Trophoblast cell (in vitro differentiated cells and primary cell): ENCODE data around the gene PRPF18.

Source experiments
- DNase-seq, 2 donors: peaks; one replicate each; pipeline ENCODE4 v3.0.0-alpha.2; 2016
- H2AFZ ChIP-seq: 2 replicates; pipeline ENCODE4 v1.6.1; 2013; ENCODE audit warnings: low read length, moderate library complexity, mild to moderate bottlenecking; ENCODE audit not compliant: insufficient read depth, poor library complexity
- H2AK5ac ChIP-seq: 2 replicates; pipeline ENCODE4 v1.6.1; 2013; ENCODE audit warnings: mild to moderate bottlenecking, low read length
- H2BK120ac ChIP-seq: 2 replicates; pipeline ENCODE4 v1.6.1; 2013; ENCODE audit warnings: low read length, mild to moderate bottlenecking, moderate library complexity; ENCODE audit not compliant: insufficient read depth, poor library complexity
- H2BK12ac ChIP-seq: 2 replicates; pipeline ENCODE4 v1.6.1; 2013; ENCODE audit warnings: mild to moderate bottlenecking, low read length, moderate library complexity
- H2BK5ac ChIP-seq: 2 replicates; pipeline ENCODE4 v1.6.1; 2013; ENCODE audit warnings: low read length, low read depth, moderate library complexity, mild to moderate bottlenecking; ENCODE audit not compliant: poor library complexity
- H3K14ac ChIP-seq: 2 replicates; pipeline ENCODE4 v1.6.1; 2013; ENCODE audit warnings: mild to moderate bottlenecking, low read length
- H3K18ac ChIP-seq: 2 replicates; pipeline ENCODE4 v1.6.1; 2013; ENCODE audit warnings: mild to moderate bottlenecking, low read length
- H3K23ac ChIP-seq: 2 replicates; pipeline ENCODE4 v1.6.1; 2013; ENCODE audit warnings: low read length
- H3K27ac ChIP-seq: 2 replicates; pipeline ENCODE4 v1.5.1; 2013; ENCODE audit warnings: low read depth, mild to moderate bottlenecking, inconsistent platforms, low read length, moderate library complexity
- H3K27me3 ChIP-seq: 2 replicates; pipeline ENCODE4 v1.6.1; 2013; ENCODE audit warnings: inconsistent platforms, mild to moderate bottlenecking, low read length, moderate library complexity; ENCODE audit not compliant: insufficient read depth
- H3K36me3 ChIP-seq, 2 experiments: 1 replicate in 1 of 2; 2 replicates in 1 of 2; pipeline ENCODE4 v1.6.1; 2013; ENCODE audit warnings: low read length in 2 of 2, mild to moderate bottlenecking in 2 of 2, moderate library complexity in 1 of 2; ENCODE audit not compliant: insufficient read depth in 2 of 2, control insufficient read depth in 1 of 2
- H3K4ac ChIP-seq: 2 replicates; pipeline ENCODE4 v1.6.1; 2013; ENCODE audit warnings: low read depth, mild to moderate bottlenecking, low read length, moderate library complexity
- H3K4me1 ChIP-seq, 2 experiments: 1 replicate in 1 of 2; 2 replicates in 1 of 2; pipeline ENCODE4 v1.6.1; 2013; ENCODE audit warnings: low read length in 2 of 2, mild to moderate bottlenecking in 2 of 2, moderate library complexity in 1 of 2; ENCODE audit not compliant: insufficient read depth in 2 of 2, control insufficient read depth in 1 of 2
- H3K4me2 ChIP-seq: 2 replicates; pipeline ENCODE4 v1.6.1; 2013; ENCODE audit warnings: inconsistent platforms, mild to moderate bottlenecking, low read length, moderate library complexity
- H3K4me3 ChIP-seq: 2 replicates; pipeline ENCODE4 v1.5.1; 2013; ENCODE audit warnings: mild to moderate bottlenecking, low read depth, low read length, inconsistent platforms
- H3K79me1 ChIP-seq: one replicate; pipeline ENCODE4 v1.6.1; 2013; ENCODE audit warnings: low read length
- H3K79me2 ChIP-seq: 2 replicates; pipeline ENCODE4 v1.6.1; 2013; ENCODE audit warnings: low read length, mild to moderate bottlenecking; ENCODE audit not compliant: control insufficient read depth, insufficient read depth, poor library complexity
- H3K9ac ChIP-seq: 2 replicates; pipeline ENCODE4 v1.6.1; 2013; ENCODE audit warnings: mild to moderate bottlenecking, low read length
- H3K9me3 ChIP-seq: 2 replicates; pipeline ENCODE4 v1.6.1; 2013; ENCODE audit warnings: low read depth, mild to moderate bottlenecking, control low read depth, inconsistent platforms, low read length; ENCODE audit not compliant: insufficient read depth
- H4K12ac ChIP-seq: 2 replicates; pipeline ENCODE4 v1.6.1; 2013; ENCODE audit warnings: low read depth, mild to moderate bottlenecking, low read length, moderate library complexity
- H4K8ac ChIP-seq: 2 replicates; pipeline ENCODE4 v1.6.1; 2013; ENCODE audit warnings: low read depth, mild to moderate bottlenecking, low read length, moderate library complexity
- H4K91ac ChIP-seq: one replicate; pipeline ENCODE4 v1.6.1; 2013; ENCODE audit warnings: low read depth, mild to moderate bottlenecking, low read length, moderate library complexity
- WGBS: extraction: QIAGEN DNeasy Blood & Tissue Kit; methylation state at CpG from one replicate; pipeline ENCODE4 v1.1.7; 2013; ENCODE audit warnings: missing lambda C conversion rate; ENCODE audit not compliant: insufficient read length, insufficient coverage; ENCODE audit errors: extremely low coverage; 5-methylcytosine and 5-hydroxymethylcytosine counted together

PRPF18 gene

DNA sequence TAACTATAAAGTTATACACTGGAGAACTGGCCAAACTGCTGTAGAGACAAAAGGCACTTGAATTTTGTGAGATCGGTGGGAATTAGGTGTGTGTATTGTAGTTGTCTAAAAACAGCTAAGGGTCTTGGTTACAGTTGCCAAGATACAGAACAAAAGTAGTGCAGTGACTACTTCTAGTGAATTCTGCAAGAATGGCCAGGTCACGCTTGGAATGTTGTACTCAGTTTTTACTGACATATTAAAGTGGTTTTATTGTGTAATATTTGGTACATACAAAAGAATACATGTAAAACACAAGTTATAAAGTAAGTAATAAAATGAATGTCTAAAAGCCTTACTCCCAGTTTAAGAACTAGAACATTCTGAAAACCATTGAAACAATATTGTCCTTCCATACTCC is 42.4 kb downstream of the PRPF18 start:
- no peak overlapping the region for H4K91ac ChIP-seq
- H3K4me3 ChIP-seq, result no peak overlapping the region
- H3K79me1 ChIP-seq, result no peaks in the 10 kb centered on the region
- H3K27ac ChIP-seq, result no peak overlapping the region
- no peak overlapping the region for H3K9ac ChIP-seq
- H3K27me3 ChIP-seq, result no peaks in the 10 kb centered on the region
- no peak overlapping the region for H3K4ac ChIP-seq
- no peak overlapping the region for H3K18ac ChIP-seq
- H2BK120ac ChIP-seq, result no peak overlapping the region
- H3K9me3 ChIP-seq, result no peaks in the 10 kb centered on the region
- H4K8ac ChIP-seq, result no peak overlapping the region
- H3K36me3 ChIP-seq, result peaks cover 5 to 7% of the 10 kb centered on the region in 2 experiments
- no peaks in the 10 kb centered on the region for H3K4me1 ChIP-seq
- WGBS, result no CpG with 5 or more reads among the region's 2 CpGs
- no peak overlapping the region for H3K23ac ChIP-seq
- no peak overlapping the region for H3K14ac ChIP-seq
- H3K79me2 ChIP-seq, result no peaks in the 10 kb centered on the region
- DNase-seq, result peak; percentile 66 to 92
- H3K4me2 ChIP-seq, result no peak overlapping the region
- no peak overlapping the region for H2BK12ac ChIP-seq
- no peak overlapping the region for H4K12ac ChIP-seq
- no peak overlapping the region for H2AFZ ChIP-seq
- H2AK5ac ChIP-seq, result no peak overlapping the region
- H2BK5ac ChIP-seq, result no peak overlapping the region

DNA sequence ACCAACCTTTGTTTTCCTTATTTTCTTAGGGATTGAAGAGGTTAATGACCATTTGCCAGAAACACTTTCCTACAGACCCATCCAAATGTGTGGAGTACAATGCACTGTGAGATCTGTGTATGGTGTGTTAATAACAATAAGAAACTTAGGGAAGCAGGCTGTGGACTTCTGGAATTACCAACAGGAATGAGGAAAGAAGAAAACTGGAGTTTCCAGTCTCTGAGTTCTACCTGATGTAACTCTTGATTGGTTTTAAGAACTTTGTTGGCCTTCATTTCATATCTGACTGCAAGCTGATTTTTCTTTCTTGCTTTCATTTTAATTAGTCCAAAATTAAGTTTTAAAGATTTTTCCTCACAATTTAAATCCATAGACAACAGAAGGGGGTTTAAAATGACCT is 43.5 kb downstream of the PRPF18 start:
- H2BK12ac ChIP-seq, result no peak overlapping the region
- no peak overlapping the region for H3K4me3 ChIP-seq
- H3K23ac ChIP-seq, result no peak overlapping the region
- H3K18ac ChIP-seq, result no peak overlapping the region
- no peak overlapping the region for H2BK120ac ChIP-seq
- peak; percentile 30 to 82 for DNase-seq
- no peak overlapping the region for H3K14ac ChIP-seq
- H3K9ac ChIP-seq, result no peak overlapping the region
- H3K79me2 ChIP-seq, result no peaks in the 10 kb centered on the region
- no peaks in the 10 kb centered on the region for H3K4me1 ChIP-seq
- H2BK5ac ChIP-seq, result no peak overlapping the region
- H2AK5ac ChIP-seq, result no peak overlapping the region
- H2AFZ ChIP-seq, result no peak overlapping the region
- no peak overlapping the region for H4K12ac ChIP-seq
- H3K79me1 ChIP-seq, result no peaks in the 10 kb centered on the region
- H3K27ac ChIP-seq, result no peak overlapping the region
- no peak overlapping the region for H3K4me2 ChIP-seq
- no peaks in the 10 kb centered on the region for H3K9me3 ChIP-seq
- H4K8ac ChIP-seq, result no peak overlapping the region
- no peaks in the 10 kb centered on the region for H3K27me3 ChIP-seq
- peaks cover 5 to 7% of the 10 kb centered on the region in 2 experiments for H3K36me3 ChIP-seq
- H4K91ac ChIP-seq, result no peak overlapping the region
- no peak overlapping the region for H3K4ac ChIP-seq

DNA sequence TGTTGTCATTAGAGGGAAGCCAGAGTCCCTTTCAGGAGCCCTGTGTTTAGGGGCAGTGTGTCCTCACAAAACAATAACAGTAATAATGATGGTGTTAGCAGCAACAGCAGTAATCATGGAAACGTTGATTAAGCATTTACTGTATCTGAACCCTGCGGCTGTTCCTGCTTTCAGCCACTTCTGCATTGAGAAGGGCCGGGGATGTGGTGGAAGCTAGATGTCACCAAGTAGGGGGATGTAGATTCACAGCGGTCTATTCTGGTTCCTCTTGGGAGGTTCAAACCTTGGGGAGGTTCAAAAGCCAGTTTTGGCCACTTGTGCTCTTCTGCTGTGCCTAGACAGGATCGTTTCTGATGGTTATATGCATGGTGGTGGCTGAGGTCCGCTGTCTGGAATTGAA is 44.8 kb downstream of the PRPF18 start:
- Histone ChIP-seq H2AFZ (no peak overlapping the region), H3K36me3 (peaks cover 5 to 7% of the 10 kb centered on the region in 2 experiments)

GRCh38 chr10:13632440-13632839 is 45.7 kb downstream of the PRPF18 start:
- H4K8ac ChIP-seq, result no peak overlapping the region
- WGBS, result no CpG with 5 or more reads among the region's 3 CpGs

More for the DNA sequence above, 44.8 kb downstream of the PRPF18 start:
- no peak overlapping the region for H3K27ac ChIP-seq
- H4K91ac ChIP-seq, result no peak overlapping the region
- H3K9me3 ChIP-seq, result no peaks in the 10 kb centered on the region
- H2AK5ac ChIP-seq, result no peak overlapping the region
- no peaks in the 10 kb centered on the region for H3K4me1 ChIP-seq
- no peaks in the 10 kb centered on the region for H3K27me3 ChIP-seq
- no peak overlapping the region for H4K12ac ChIP-seq
- no peak overlapping the region for H3K14ac ChIP-seq
- H3K18ac ChIP-seq, result no peak overlapping the region
- no peak overlapping the region for H3K4ac ChIP-seq
- no peak overlapping the region for H3K4me3 ChIP-seq
- H3K4me2 ChIP-seq, result no peak overlapping the region
- WGBS, result no CpG with 5 or more reads among the region's 6 CpGs
- H4K8ac ChIP-seq, result no peak overlapping the region
- H3K23ac ChIP-seq, result no peak overlapping the region
- no peak overlapping the region for H3K9ac ChIP-seq
- no peak for DNase-seq
- no peaks in the 10 kb centered on the region for H3K79me2 ChIP-seq
- no peaks in the 10 kb centered on the region for H3K79me1 ChIP-seq
- H2BK120ac ChIP-seq, result no peak overlapping the region
- no peak overlapping the region for H2BK5ac ChIP-seq
- no peak overlapping the region for H2BK12ac ChIP-seq

More at GRCh38 chr10:13632440-13632839, 45.7 kb downstream of the PRPF18 start:
- Histone ChIP-seq H3K23ac (no peak overlapping the region), H3K4ac (no peak overlapping the region), H3K27ac (no peak overlapping the region), H4K91ac (no peak overlapping the region), H3K4me2 (no peak overlapping the region), H2BK12ac (no peak overlapping the region), H3K4me1 (no peaks in the 10 kb centered on the region), H2AK5ac (no peak overlapping the region), H3K27me3 (no peaks in the 10 kb centered on the region), H4K12ac (no peak overlapping the region), H3K36me3 (peaks cover 5 to 7% of the 10 kb centered on the region in 2 experiments), H3K9me3 (no peaks in the 10 kb centered on the region), H3K14ac (no peak overlapping the region), H3K18ac (no peak overlapping the region), H3K4me3 (no peak overlapping the region), H3K79me2 (no peaks in the 10 kb centered on the region), H2BK5ac (no peak overlapping the region), H2AFZ (no peak overlapping the region), H2BK120ac (no peak overlapping the region), H3K79me1 (no peaks in the 10 kb centered on the region), H3K9ac (no peak overlapping the region)
- DNase-seq, result peak in 1 of 2 donors; percentile 21
